ENCODE data around the gene WDR70.

DNA sequence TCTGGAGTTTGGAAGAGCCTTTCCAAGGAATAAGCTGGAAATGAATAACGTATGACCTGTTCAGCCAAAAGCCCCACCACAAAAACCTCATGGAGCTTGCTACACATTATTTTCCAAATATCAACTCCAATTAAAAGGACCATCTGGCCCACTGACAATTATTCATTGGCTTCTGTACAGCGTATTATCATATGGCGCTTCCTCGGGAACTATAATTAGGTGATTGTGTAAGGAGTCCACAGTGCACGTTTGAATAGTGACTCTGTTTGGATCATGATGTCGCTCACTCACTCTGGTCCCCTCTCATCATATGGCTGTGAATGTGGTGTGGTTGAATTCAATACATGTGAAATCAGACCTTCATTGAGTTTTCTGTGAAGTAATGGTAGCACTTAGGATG, 408.6 kb downstream of the WDR70 start:
- TF ChIP-seq, protein P1, sequence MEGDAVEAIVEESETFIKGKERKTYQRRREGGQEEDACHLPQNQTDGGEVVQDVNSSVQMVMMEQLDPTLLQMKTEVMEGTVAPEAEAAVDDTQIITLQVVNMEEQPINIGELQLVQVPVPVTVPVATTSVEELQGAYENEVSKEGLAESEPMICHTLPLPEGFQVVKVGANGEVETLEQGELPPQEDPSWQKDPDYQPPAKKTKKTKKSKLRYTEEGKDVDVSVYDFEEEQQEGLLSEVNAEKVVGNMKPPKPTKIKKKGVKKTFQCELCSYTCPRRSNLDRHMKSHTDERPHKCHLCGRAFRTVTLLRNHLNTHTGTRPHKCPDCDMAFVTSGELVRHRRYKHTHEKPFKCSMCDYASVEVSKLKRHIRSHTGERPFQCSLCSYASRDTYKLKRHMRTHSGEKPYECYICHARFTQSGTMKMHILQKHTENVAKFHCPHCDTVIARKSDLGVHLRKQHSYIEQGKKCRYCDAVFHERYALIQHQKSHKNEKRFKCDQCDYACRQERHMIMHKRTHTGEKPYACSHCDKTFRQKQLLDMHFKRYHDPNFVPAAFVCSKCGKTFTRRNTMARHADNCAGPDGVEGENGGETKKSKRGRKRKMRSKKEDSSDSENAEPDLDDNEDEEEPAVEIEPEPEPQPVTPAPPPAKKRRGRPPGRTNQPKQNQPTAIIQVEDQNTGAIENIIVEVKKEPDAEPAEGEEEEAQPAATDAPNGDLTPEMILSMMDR (conservative IDR thresholded peaks at IDR 0.05; ENCODE audit: low read length) = no peak
- TF ChIP-seq EZH2phosphoT487 (IDR thresholded peaks at IDR 0.05; ENCODE audit: borderline replicate concordance) = no peak

Measured in Loucy (cell line).